Small intestine (tissue), 7 donors: ENCODE results near the gene FAM83C. TPM values are rescaled to one million over a fixed set of nuclear protein-coding genes. Genes with fewer than 3 reads are reported as not detected.
"Not testable (repeated sequence)": the region's sequence is repeated elsewhere in the genome, so short reads cannot be mapped to it uniquely, and the experiment has no call there.

Source experiments
- DNase-seq, 2 donors: peaks; one replicate each; pipeline versions ENCODE4 v3.0.0 to v3.0.0-alpha.2; 2013
- FAIRE-seq: peaks from 2 replicates; lab custom pipeline; 2012; peaks lifted over from hg19 to GRCh38; lab: Jason Lieb, UNC
- H3K27ac ChIP-seq, 3 donors: one replicate each; pipeline ENCODE4 v1.5.1; 2013; ENCODE audit warnings: low read length in 2 of 3, mild to moderate bottlenecking in 2 of 3, control low read depth in 1 of 3, inconsistent platforms in 1 of 3, low read depth in 1 of 3, moderate library complexity in 1 of 3
- H3K27me3 ChIP-seq, 3 donors: one replicate each; pipeline ENCODE4 v1.6.1; 2013; ENCODE audit warnings: low read length in 3 of 3, inconsistent platforms in 1 of 3; ENCODE audit not compliant: control insufficient read depth in 3 of 3, insufficient read depth in 3 of 3
- H3K36me3 ChIP-seq, 3 donors: one replicate each; pipeline ENCODE4 v1.6.1; 2013; ENCODE audit warnings: low read length in 3 of 3, inconsistent platforms in 1 of 3, low read depth in 1 of 3, mild to moderate bottlenecking in 1 of 3, moderate library complexity in 1 of 3; ENCODE audit not compliant: control insufficient read depth in 3 of 3, insufficient read depth in 2 of 3
- H3K4me1 ChIP-seq, 3 donors: one replicate each; pipeline ENCODE4 v1.6.1; 2013; ENCODE audit warnings: low read length in 2 of 3, inconsistent platforms in 1 of 3, low read depth in 1 of 3, mild to moderate bottlenecking in 1 of 3, moderate library complexity in 1 of 3; ENCODE audit not compliant: control insufficient read depth in 3 of 3, insufficient read depth in 2 of 3
- H3K4me3 ChIP-seq, 3 donors: one replicate each; pipeline ENCODE4 v1.5.1; 2013; ENCODE audit warnings: low read length in 3 of 3, control low read depth in 1 of 3, inconsistent platforms in 1 of 3, low read depth in 1 of 3, mild to moderate bottlenecking in 1 of 3, moderate library complexity in 1 of 3
- H3K9me3 ChIP-seq, 2 donors: one replicate each; pipeline ENCODE4 v1.6.1; 2013; ENCODE audit warnings: low read depth in 1 of 2, low read length in 1 of 2; ENCODE audit not compliant: control insufficient read depth in 2 of 2, insufficient read depth in 1 of 2
- WGBS, 3 donors: extraction: QIAGEN DNeasy Blood & Tissue Kit; methylation state at CpG; one replicate each; pipeline ENCODE4 v1.1.7; 2013; 5-methylcytosine and 5-hydroxymethylcytosine counted together
- polyA plus RNA-seq, 4 donors: library from polyadenylated mRNA; stranded (reverse) in 3 of 4; unstranded in 1 of 4; fragments of 200-250 nt in 3 of 4; fragments of 120-200 nt in 1 of 4; gene quantifications; one replicate each; pipeline versions ENCODE4 v1.2.1 to v1.2.3, GENCODE V29; 2013
- donor health status: healthy with polysubstance abuse.
- donor health status: control.
- donor health status: control.
- donor health status: Bipolar disorder and iron deficiency.
- donor health status: healthy.

Gene FAM83C
- polyA plus RNA-seq, 4 donors, result 0.04 to 0.27 TPM; not detected in 2

DNA sequence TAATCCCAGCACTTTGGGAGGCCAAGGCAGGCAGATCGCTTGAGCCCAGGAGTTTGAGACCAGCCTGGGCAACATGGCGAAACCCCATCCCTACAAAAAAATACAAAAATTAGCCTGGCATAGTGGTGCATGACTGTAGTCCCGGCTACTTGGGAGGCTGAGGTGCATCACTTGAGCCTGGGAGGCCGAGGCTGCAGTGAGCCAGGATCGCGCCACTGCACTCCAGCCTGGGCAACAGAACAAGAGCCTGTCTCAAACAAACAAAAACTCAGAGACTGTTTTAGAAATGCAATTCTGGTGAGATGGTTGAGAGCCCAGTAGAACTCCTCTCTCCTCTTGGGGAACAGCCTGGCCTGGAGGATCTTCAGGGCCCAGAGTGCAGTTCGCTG lies 23.4 kb upstream of the FAM83C start:
- H3K27me3 ChIP-seq, H3K9me3 ChIP-seq, H3K4me3 ChIP-seq, FAIRE-seq, DNase-seq, H3K27ac ChIP-seq: not testable (repeated sequence)
- peaks cover 0 to 14% (median 0%) of the 10 kb centered on the region in 3 donors for H3K36me3 ChIP-seq
- WGBS, 3 donors, result 93 to 98% (median 95%) methylated on average over 7 of the region's 7 CpGs
- H3K4me1 ChIP-seq, result peaks cover 3 to 38% (median 3%) of the 10 kb centered on the region in 3 donors

DNA sequence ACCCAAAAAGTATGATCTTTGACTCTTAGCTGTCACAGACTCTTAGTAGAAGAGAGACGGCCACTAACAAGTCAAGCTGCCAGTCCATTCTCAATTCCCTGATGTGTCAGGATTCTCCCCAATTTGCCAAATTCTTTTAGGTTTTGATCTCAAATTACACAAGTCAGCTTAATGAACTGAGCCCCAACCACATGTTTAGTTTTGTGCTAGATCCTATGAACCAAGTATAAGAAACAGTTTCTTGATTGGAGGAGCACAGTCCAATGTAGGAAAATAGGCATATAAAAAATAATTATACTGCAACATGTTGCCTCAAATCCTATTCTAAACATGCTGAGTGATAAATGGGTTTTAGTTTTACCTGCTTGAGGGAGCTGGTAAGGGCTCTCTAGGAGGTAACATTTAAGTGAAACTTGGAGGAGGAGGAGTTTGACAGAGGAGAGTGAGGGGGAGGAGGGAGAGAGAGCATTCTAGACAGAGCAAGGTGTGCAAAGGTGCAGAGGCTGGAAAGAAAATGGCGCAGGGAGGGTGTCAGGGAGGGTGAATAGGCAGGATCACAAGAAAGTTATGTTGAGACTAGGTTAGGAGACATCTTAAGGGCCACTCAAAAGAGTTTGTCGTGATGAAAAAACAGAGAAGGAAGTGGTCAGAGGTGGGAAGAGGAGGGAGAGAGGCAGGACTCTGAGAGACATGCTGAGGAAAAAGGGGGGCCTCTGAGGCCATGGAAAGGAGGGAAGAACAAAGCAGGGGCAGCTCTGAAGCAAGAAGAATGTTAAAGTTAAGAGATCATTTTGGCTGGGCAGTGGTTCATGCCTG lies 22.8 kb upstream of the FAM83C start:
- peaks cover 0 to 14% (median 0%) of the 10 kb centered on the region in 3 donors for H3K36me3 ChIP-seq
- no peaks in the 10 kb centered on the region for H3K27me3 ChIP-seq
- DNase-seq (no peak), FAIRE-seq (no peak)
- WGBS, 3 donors, result 75 to 90% (median 86%) methylated on average over 3 of the region's 3 CpGs
- H3K9me3 ChIP-seq, result no peaks in the 10 kb centered on the region
- no peak overlapping the region for H3K4me3 ChIP-seq
- H3K4me1 ChIP-seq, result peaks cover 3 to 32% (median 3%) of the 10 kb centered on the region in 3 donors
- no peak overlapping the region for H3K27ac ChIP-seq

DNA sequence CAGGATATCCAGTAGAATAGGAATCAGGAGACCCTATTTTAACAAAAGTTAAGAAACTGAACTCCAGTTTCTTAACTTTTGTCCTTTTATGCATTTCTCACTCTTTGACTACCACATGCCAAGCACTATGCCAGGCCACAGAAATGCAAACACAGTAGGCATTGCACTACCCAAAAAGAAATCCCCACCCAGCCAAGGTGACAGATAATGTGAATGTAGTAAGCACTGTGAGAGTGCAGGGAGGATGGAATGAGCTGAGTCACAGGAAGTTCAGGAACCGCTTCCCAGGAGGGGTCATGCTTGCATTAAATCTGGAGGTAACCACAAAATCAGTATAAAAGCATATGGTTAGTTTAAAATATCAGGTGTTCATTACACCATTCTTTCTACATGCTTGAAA lies 20.1 kb upstream of the FAM83C start:
- no peak overlapping the region for H3K4me3 ChIP-seq
- H3K27me3 ChIP-seq, result no peaks in the 10 kb centered on the region
- no peaks in the 10 kb centered on the region for H3K9me3 ChIP-seq
- WGBS, 3 donors, result 73 to 79% (median 76%) methylated on average over 1 of the region's 1 CpG
- DNase-seq (no peak), FAIRE-seq (no peak)
- H3K27ac ChIP-seq, result no peak overlapping the region
- H3K4me1 ChIP-seq, result peaks cover 0 to 9% (median under 1%) of the 10 kb centered on the region in 3 donors
- peaks cover 0 to 27% (median 0%) of the 10 kb centered on the region in 3 donors for H3K36me3 ChIP-seq

DNA sequence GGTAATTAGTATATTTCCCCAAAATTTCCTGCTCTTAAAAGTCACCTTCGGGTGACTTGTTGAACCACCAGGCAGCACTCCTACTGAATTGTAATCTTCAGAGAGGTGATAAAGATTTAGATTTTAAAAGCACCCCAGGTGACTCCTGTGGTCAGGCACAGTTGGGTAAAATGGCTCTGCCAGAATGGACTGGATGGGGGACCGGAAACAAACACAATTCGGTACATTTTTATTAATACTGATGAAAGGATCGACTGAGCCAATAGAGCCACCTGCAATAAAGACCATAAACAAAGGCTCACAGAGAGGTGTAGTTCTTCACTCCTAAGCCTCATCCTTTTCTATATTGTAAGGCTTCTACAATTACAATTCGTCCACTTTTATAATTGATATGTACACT lies 19.6 kb upstream of the FAM83C start:
- peaks cover 0 to 30% (median 0%) of the 10 kb centered on the region in 3 donors for H3K36me3 ChIP-seq
- 77 to 91% (median 84%) methylated on average over 5 of the region's 5 CpGs for WGBS, 3 donors
- H3K27me3 ChIP-seq, result no peaks in the 10 kb centered on the region
- H3K4me3 ChIP-seq, result no peak overlapping the region
- H3K27ac ChIP-seq, result no peak overlapping the region
- DNase-seq (no peak), FAIRE-seq (no peak)
- peaks cover 0 to 11% (median 0%) of the 10 kb centered on the region in 3 donors for H3K4me1 ChIP-seq
- no peaks in the 10 kb centered on the region for H3K9me3 ChIP-seq

DNA sequence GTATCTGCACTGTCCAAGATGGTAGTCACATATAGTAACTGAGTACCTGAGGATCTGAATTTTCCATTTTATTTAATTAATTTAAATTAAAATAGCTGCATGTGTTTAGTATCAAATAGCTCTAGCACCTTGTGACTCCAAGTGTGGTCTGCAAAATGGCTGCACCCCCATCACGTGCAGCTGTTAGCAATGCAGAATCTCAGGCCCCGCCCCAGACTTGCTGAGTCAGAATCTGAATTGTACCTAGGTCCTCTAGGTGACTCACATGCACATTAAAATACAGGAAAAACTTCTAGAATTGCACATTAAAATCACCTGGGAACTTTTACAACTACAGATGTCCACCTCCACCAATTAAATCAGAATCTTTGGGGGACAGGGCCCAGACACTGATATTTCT lies 19.2 kb upstream of the FAM83C start:
- WGBS, 3 donors, result 46 to 78% (median 62%) methylated on average over 2 of the region's 2 CpGs
- peaks cover 0 to 16% (median 0%) of the 10 kb centered on the region in 3 donors for H3K4me1 ChIP-seq
- H3K36me3 ChIP-seq, result peaks cover 0 to 34% (median 0%) of the 10 kb centered on the region in 3 donors
- no peak overlapping the region for H3K27ac ChIP-seq
- H3K9me3 ChIP-seq, result no peaks in the 10 kb centered on the region
- H3K27me3 ChIP-seq, result no peaks in the 10 kb centered on the region
- no peak overlapping the region for H3K4me3 ChIP-seq
- no peak for FAIRE-seq
- peak in 1 of 2 donors; percentile 58 for DNase-seq

DNA sequence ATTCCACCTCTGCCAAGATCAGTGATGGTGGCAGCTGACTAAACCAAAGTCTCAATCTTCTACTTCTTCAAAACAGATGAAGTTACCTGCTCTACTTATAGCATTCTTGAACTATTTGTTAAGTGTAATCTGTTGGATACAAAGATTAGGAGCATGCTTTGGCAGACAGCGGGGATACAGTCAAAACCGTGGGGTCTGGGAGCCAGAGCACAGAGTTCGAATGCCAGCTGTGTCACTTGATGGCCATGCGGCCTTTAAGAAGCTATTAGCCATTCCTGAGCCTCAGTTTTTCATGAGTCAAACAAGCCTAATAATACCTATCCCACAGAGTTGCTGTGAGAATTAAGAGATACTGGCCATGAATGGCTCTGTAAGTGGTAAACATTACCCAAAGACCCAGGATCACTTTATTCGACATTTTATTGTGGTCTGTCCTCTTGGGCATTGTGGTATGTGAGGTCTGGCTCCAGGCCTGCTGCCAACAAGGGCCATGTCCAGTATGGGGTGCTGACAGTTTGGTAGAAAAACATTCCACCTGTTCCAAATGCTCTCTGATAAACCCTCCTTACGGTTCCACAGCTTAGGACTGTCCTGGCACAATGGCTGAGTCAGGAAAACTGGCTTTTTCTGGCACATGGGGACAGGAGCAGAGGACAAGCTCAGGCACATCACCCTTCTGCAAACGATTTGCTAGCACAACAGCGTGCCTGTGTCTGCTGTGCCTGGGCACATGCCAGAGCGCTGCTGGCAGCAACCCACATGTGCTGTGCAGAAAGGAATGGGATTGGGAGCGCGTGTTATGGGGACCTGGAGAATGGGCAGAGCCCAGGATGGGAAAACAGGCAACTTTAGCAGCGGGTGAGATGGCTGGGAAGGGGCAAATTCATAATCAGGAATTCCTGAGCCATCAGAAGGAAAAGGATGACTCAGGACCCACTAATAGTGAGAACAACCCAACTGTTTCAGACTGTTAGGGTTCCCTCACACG lies 15.7 kb upstream of the FAM83C start:
- FAIRE-seq (no peak), DNase-seq (no peak)
- WGBS, 3 donors, result 78 to 85% (median 84%) methylated on average over 13 of the region's 13 CpGs
- no peaks in the 10 kb centered on the region for H3K9me3 ChIP-seq
- peak overlapping the region in 2 of 3 donors; percentile 24 to 84 for H3K27ac ChIP-seq
- H3K27me3 ChIP-seq, result no peaks in the 10 kb centered on the region
- no peak overlapping the region for H3K4me3 ChIP-seq
- peaks cover 0 to 51% (median 0%) of the 10 kb centered on the region in 3 donors for H3K36me3 ChIP-seq
- H3K4me1 ChIP-seq, result peaks cover 0 to 36% (median 0%) of the 10 kb centered on the region in 3 donors

DNA sequence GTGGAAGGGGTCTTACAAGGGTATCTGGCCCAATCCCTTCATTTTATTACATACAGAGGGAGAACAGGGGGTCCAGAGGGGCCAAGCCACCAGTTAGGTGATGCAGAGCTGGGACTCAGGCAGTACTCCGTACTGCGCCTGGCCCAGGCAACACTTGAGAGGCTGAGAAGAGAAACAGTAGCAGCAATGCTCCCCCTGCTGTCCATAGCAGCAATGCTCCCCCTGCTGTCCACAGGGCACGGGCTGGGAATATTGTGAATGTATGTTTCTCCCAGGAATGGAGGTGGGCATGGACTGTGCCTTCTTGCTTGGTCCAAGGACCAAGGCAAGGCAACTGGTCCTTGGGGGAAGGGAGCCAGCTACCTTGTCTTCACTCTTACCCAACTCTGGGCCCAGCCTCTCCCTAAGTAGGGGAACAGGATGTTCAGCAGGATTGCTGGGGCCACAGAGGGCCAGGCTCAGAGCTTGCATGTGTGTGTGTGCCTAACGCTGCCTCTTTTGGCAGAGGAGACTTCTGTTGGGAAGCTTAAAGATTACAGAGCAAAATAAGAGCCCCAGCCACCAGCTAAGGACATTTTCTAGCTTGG lies 14.8 kb upstream of the FAM83C start:
- DNase-seq (peak; percentile 73 to 81), FAIRE-seq (no peak)
- H3K27me3 ChIP-seq, result no peaks in the 10 kb centered on the region
- H3K27ac ChIP-seq, result peak overlapping the region; percentile 24 to 84 (median 38)
- peaks cover 0 to 55% (median 0%) of the 10 kb centered on the region in 3 donors for H3K36me3 ChIP-seq
- H3K4me1 ChIP-seq, result peaks cover 0 to 36% (median 0%) of the 10 kb centered on the region in 3 donors
- WGBS, 3 donors, result 17 to 42% (median 40%) methylated on average over 4 of the region's 4 CpGs
- no peak overlapping the region for H3K4me3 ChIP-seq
- no peaks in the 10 kb centered on the region for H3K9me3 ChIP-seq
